GM12892 (cell line): Measurements from ENCODE around the gene RPP14.

Experiments used
- POLR2A ChIP-seq: IDR thresholded peaks from 2 replicates; pipeline ENCODE4 v1.6.1; 2011; ENCODE audit warnings: low read depth, low read length, control low read depth
- POLR2AphosphoS5 ChIP-seq: IDR thresholded peaks from 2 replicates; pipeline ENCODE4 v1.6.1; 2011; ENCODE audit warnings: low read depth, low read length, control low read depth
- TAF1 ChIP-seq: IDR thresholded peaks from 2 replicates; pipeline ENCODE4 v1.6.1; 2011; ENCODE audit warnings: low read depth, mild to moderate bottlenecking, control low read depth, low read length, borderline replicate concordance

DNA sequence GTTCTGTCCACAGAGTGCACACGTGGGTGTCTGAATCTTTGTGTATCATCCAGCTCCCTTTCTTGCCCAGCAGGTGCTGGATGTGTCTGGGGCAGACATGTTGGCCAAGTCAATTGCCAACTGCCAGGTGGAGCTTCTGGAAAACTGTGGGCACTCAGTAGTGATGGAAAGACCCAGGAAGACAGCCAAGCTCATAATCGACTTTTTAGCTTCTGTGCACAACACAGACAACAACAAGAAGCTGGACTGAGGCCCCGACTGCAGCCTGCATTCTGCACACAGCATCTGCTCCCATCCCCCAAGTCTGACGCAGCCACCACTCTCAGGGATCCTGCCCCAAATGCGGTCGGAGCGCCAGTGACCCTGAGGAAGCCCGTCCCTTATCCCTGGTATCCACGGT, 12.5 kb upstream of the RPP14 start:
- TF ChIP-seq POLR2A (no peak), POLR2AphosphoS5 (no peak), TAF1 (no peak)
